Measurements from ENCODE around the gene CNST. TPM values are rescaled to one million over a fixed set of nuclear protein-coding genes. Genes with fewer than 3 reads are reported as not detected.
"Not testable (repeated sequence)": the region's sequence is repeated elsewhere in the genome, so short reads cannot be mapped to it uniquely, and the experiment has no call there.

Gene CNST
- total and polyA plus RNA-seq, 5 donors from 2014 or later: 54.4 to 115 (median 66.6) TPM

GRCh38 chr1:246694213-246694895 lies 128.1 kb downstream of the CNST start:
- H3K9me3 ChIP-seq (ENCODE audit: control insufficient read depth in 2 of 2, low read length in 2 of 2); H3K27ac ChIP-seq (ENCODE audit: insufficient read depth, low read length, poor library complexity, severe bottlenecking); H3K4me3 ChIP-seq (ENCODE audit: low read depth, low read length); H3K4me3 Mint-ChIP-seq; H3K27me3 Mint-ChIP-seq; H3K36me3 ChIP-seq (ENCODE audit: control insufficient read depth, insufficient read depth, low read length); H3K27me3 ChIP-seq (ENCODE audit: control insufficient read depth, insufficient read depth, low read length); H3K4me1 ChIP-seq (ENCODE audit: control insufficient read depth, insufficient read depth, low read length, poor library complexity, severe bottlenecking); H3K27ac Mint-ChIP-seq; H3K9me3 Mint-ChIP-seq; H3K36me3 Mint-ChIP-seq; ATAC-seq (ENCODE audit: low read depth in 2 of 2); DNase-seq: not testable (repeated sequence)
- peaks cover 8 to 16% (median 12%) of the 10 kb centered on the region in 4 donors for H3K4me1 Mint-ChIP-seq

GRCh38 chr1:246695136-246695535 lies 128.9 kb downstream of the CNST start:
- no peak overlapping the region for H3K4me3 ChIP-seq (ENCODE audit: low read depth, low read length)
- H3K27me3 Mint-ChIP-seq: no peaks in the 10 kb centered on the region
- H3K4me3 Mint-ChIP-seq: no peak overlapping the region
- H3K27me3 ChIP-seq (ENCODE audit: control insufficient read depth, insufficient read depth, low read length): no peaks in the 10 kb centered on the region
- no peak for ATAC-seq (ENCODE audit: low read depth in 2 of 2)
- H3K9me3 Mint-ChIP-seq: peaks cover 0 to 6% (median 1%) of the 10 kb centered on the region in 7 donors
- H3K4me1 Mint-ChIP-seq: peaks cover 6 to 13% (median 9%) of the 10 kb centered on the region in 4 donors
- no peaks in the 10 kb centered on the region for H3K9me3 ChIP-seq (ENCODE audit: control insufficient read depth in 2 of 2, low read length in 2 of 2)
- H3K4me1 ChIP-seq (ENCODE audit: control insufficient read depth, insufficient read depth, low read length, poor library complexity, severe bottlenecking): peaks cover 9% of the 10 kb centered on the region
- no peaks in the 10 kb centered on the region for H3K36me3 Mint-ChIP-seq
- no peak overlapping the region for H3K27ac Mint-ChIP-seq
- no peak overlapping the region for H3K27ac ChIP-seq (ENCODE audit: insufficient read depth, low read length, poor library complexity, severe bottlenecking)
- DNase-seq: no peak
- no peaks in the 10 kb centered on the region for H3K36me3 ChIP-seq (ENCODE audit: control insufficient read depth, insufficient read depth, low read length)

- Histone ChIP-seq H3K4me1 (ENCODE audit: control insufficient read depth, insufficient read depth, low read length, poor library complexity, severe bottlenecking) (peaks cover 9% of the 10 kb centered on the region), H3K27ac (ENCODE audit: insufficient read depth, low read length, poor library complexity, severe bottlenecking) (no peak overlapping the region), H3K27me3 (ENCODE audit: control insufficient read depth, insufficient read depth, low read length) (no peaks in the 10 kb centered on the region), H3K4me3 (ENCODE audit: low read depth, low read length) (no peak overlapping the region), H3K36me3 (ENCODE audit: control insufficient read depth, insufficient read depth, low read length) (no peaks in the 10 kb centered on the region), H3K9me3 (ENCODE audit: control insufficient read depth in 2 of 2, low read length in 2 of 2) (no peaks in the 10 kb centered on the region)
- ATAC-seq (ENCODE audit: low read depth in 2 of 2): no peak
- DNase-seq: no peak
- Mint-ChIP-seq H3K27ac (no peak overlapping the region), H3K27me3 (no peaks in the 10 kb centered on the region), H3K36me3 (no peaks in the 10 kb centered on the region), H3K4me1 (peaks cover 6 to 13% (median 9%) of the 10 kb centered on the region in 4 donors), H3K9me3 (peaks cover 0 to 6% (median 1%) of the 10 kb centered on the region in 7 donors), H3K4me3 (no peak overlapping the region)
These were observed 129.4 kb downstream of the CNST start for GRCh38 chr1:246695666-246696065.

GRCh38 chr1:246698466-246699094 lies 132.3 kb downstream of the CNST start:
- Mint-ChIP-seq H3K36me3 (no peaks in the 10 kb centered on the region), H3K4me3 (peak overlapping the region; percentile 5 to 81 (median 70)), H3K9me3 (peaks cover 0 to 1% (median 0%) of the 10 kb centered on the region in 7 donors), H3K27ac (peak overlapping the region in 2 of 3 donors; percentile 6 to 63), H3K4me1 (peaks cover 6 to 13% (median 9%) of the 10 kb centered on the region in 4 donors), H3K27me3 (peaks cover 5% of the 10 kb centered on the region)
- H3K4me3 ChIP-seq (ENCODE audit: low read depth, low read length): peak overlapping the region; percentile 76
- DNase-seq (no peak), ATAC-seq (ENCODE audit: low read depth in 2 of 2) (no peak)
- no peaks in the 10 kb centered on the region for H3K36me3 ChIP-seq (ENCODE audit: control insufficient read depth, insufficient read depth, low read length)
- H3K27ac ChIP-seq (ENCODE audit: insufficient read depth, low read length, poor library complexity, severe bottlenecking): peak overlapping the region; percentile 35
- H3K4me1 ChIP-seq (ENCODE audit: control insufficient read depth, insufficient read depth, low read length, poor library complexity, severe bottlenecking): peaks cover 9% of the 10 kb centered on the region
- H3K27me3 ChIP-seq (ENCODE audit: control insufficient read depth, insufficient read depth, low read length): no peaks in the 10 kb centered on the region
- no peaks in the 10 kb centered on the region for H3K9me3 ChIP-seq (ENCODE audit: control insufficient read depth in 2 of 2, low read length in 2 of 2)

- Histone ChIP-seq H3K9me3 (ENCODE audit: control insufficient read depth in 2 of 2, low read length in 2 of 2) (no peaks in the 10 kb centered on the region), H3K27me3 (ENCODE audit: control insufficient read depth, insufficient read depth, low read length) (no peaks in the 10 kb centered on the region), H3K4me1 (ENCODE audit: control insufficient read depth, insufficient read depth, low read length, poor library complexity, severe bottlenecking) (peaks cover 9% of the 10 kb centered on the region), H3K4me3 (ENCODE audit: low read depth, low read length) (peak overlapping the region; percentile 76), H3K36me3 (ENCODE audit: control insufficient read depth, insufficient read depth, low read length) (no peaks in the 10 kb centered on the region), H3K27ac (ENCODE audit: insufficient read depth, low read length, poor library complexity, severe bottlenecking) (peak overlapping the region; percentile 35)
- ATAC-seq (ENCODE audit: low read depth in 2 of 2): peak; percentile 89 to 92
- Mint-ChIP-seq H3K27me3 (peaks cover 12% of the 10 kb centered on the region), H3K4me1 (peaks cover 6 to 13% (median 9%) of the 10 kb centered on the region in 4 donors), H3K4me3 (peak overlapping the region; percentile 5 to 81 (median 70)), H3K9me3 (peaks cover 0 to 1% (median 0%) of the 10 kb centered on the region in 7 donors), H3K27ac (peak overlapping the region in 2 of 3 donors; percentile 6 to 63), H3K36me3 (no peaks in the 10 kb centered on the region)
- DNase-seq: peak; percentile 70 to 91 (median 75)
These were observed 133.0 kb downstream of the CNST start for GRCh38 chr1:246699095-246699735.

- no peak overlapping the region for H3K27ac ChIP-seq (ENCODE audit: insufficient read depth, low read length, poor library complexity, severe bottlenecking)
- Mint-ChIP-seq H3K27ac (no peak overlapping the region), H3K9me3 (no peaks in the 10 kb centered on the region), H3K4me3 (no peak overlapping the region), H3K27me3 (peaks cover 18% of the 10 kb centered on the region), H3K36me3 (no peaks in the 10 kb centered on the region), H3K4me1 (peaks cover 6 to 13% (median 10%) of the 10 kb centered on the region in 4 donors)
- H3K27me3 ChIP-seq (ENCODE audit: control insufficient read depth, insufficient read depth, low read length): no peaks in the 10 kb centered on the region
- peaks cover 9% of the 10 kb centered on the region for H3K4me1 ChIP-seq (ENCODE audit: control insufficient read depth, insufficient read depth, low read length, poor library complexity, severe bottlenecking)
- DNase-seq: no peak
- no peak overlapping the region for H3K4me3 ChIP-seq (ENCODE audit: low read depth, low read length)
- no peaks in the 10 kb centered on the region for H3K36me3 ChIP-seq (ENCODE audit: control insufficient read depth, insufficient read depth, low read length)
- H3K9me3 ChIP-seq (ENCODE audit: control insufficient read depth in 2 of 2, low read length in 2 of 2): no peaks in the 10 kb centered on the region
- ATAC-seq (ENCODE audit: low read depth in 2 of 2): no peak
These were observed 137.3 kb downstream of the CNST start for GRCh38 chr1:246703581-246703980.

GRCh38 chr1:246705368-246705767 lies 139.1 kb downstream of the CNST start:
- no peak overlapping the region for H3K27ac ChIP-seq (ENCODE audit: insufficient read depth, low read length, poor library complexity, severe bottlenecking)
- H3K9me3 ChIP-seq (ENCODE audit: control insufficient read depth in 2 of 2, low read length in 2 of 2): no peaks in the 10 kb centered on the region
- H3K4me1 ChIP-seq (ENCODE audit: control insufficient read depth, insufficient read depth, low read length, poor library complexity, severe bottlenecking): no peaks in the 10 kb centered on the region
- Mint-ChIP-seq H3K4me1 (peaks cover 0 to 8% (median 4%) of the 10 kb centered on the region in 4 donors), H3K27ac (no peak overlapping the region), H3K27me3 (peaks cover 25% of the 10 kb centered on the region), H3K4me3 (no peak overlapping the region), H3K36me3 (no peaks in the 10 kb centered on the region), H3K9me3 (peaks cover 0 to 4% (median 3%) of the 10 kb centered on the region in 7 donors)
- H3K27me3 ChIP-seq (ENCODE audit: control insufficient read depth, insufficient read depth, low read length): no peaks in the 10 kb centered on the region
- no peak overlapping the region for H3K4me3 ChIP-seq (ENCODE audit: low read depth, low read length)
- H3K36me3 ChIP-seq (ENCODE audit: control insufficient read depth, insufficient read depth, low read length): no peaks in the 10 kb centered on the region
- ATAC-seq (ENCODE audit: low read depth in 2 of 2) (no peak), DNase-seq (no peak)

Data from CD4-positive, CD25-positive, alpha-beta regulatory T cell (primary cell).